GM23338 (cell line): Measurements from ENCODE around the gene PJA2. TPM values are rescaled to one million over a fixed set of nuclear protein-coding genes. Genes with fewer than 3 reads are reported as not detected.

Experiments used
- ATAC-seq: fragments of 200-7000 bp; cut with Tn5 transposase; 3 replicates; pipeline ENCODE4 v1.9.1; 2020
- DNase-seq: peaks from one replicate; pipeline ENCODE4 v3.0.0-alpha.2; 2015; ENCODE audit warnings: low spot score
- H2AFZ ChIP-seq: fragments of 200-600 bp; sonication (generic); 2 replicates; pipeline ENCODE4 v1.8.0; 2016; ENCODE audit warnings: antibody characterized with exemption, mild to moderate bottlenecking, moderate library complexity
- H3F3A ChIP-seq: fragments of 200-600 bp; sonication (generic); replicated peaks from 2 replicates; pipeline ENCODE4 v1.8.0; 2017; ENCODE audit warnings: antibody characterized with exemption, mixed run types, low read depth
- H3K27ac ChIP-seq: fragments of 200-600 bp; sonication (generic); 2 replicates; pipeline ENCODE4 v1.6.1; 2016; ENCODE audit warnings: low read depth
- H3K27me3 ChIP-seq: fragments of 200-600 bp; sonication (generic); 2 replicates; pipeline ENCODE4 v1.8.0; 2016; ENCODE audit warnings: mild to moderate bottlenecking, mixed run types, moderate library complexity; ENCODE audit not compliant: insufficient read depth
- H3K36me3 ChIP-seq: fragments of 200-600 bp; sonication (generic); 2 replicates; pipeline ENCODE4 v1.8.0; 2016; ENCODE audit warnings: mild to moderate bottlenecking; ENCODE audit not compliant: insufficient read depth
- H3K4me1 ChIP-seq: fragments of 200-600 bp; sonication (generic); 2 replicates; pipeline ENCODE4 v1.8.0; 2016; ENCODE audit warnings: mild to moderate bottlenecking, moderate library complexity; ENCODE audit not compliant: insufficient read depth
- H3K4me2 ChIP-seq: fragments of 200-600 bp; sonication (generic); 2 replicates; pipeline ENCODE4 v1.7.1; 2017; ENCODE audit warnings: mixed run types
- H3K4me3 ChIP-seq: fragments of 200-600 bp; sonication (generic); 2 replicates; pipeline ENCODE4 v1.6.1; 2016; ENCODE audit warnings: mixed run types
- H3K79me2 ChIP-seq: fragments of 200-600 bp; sonication (generic); replicated peaks from 2 replicates; pipeline ENCODE4 v1.8.0; 2017; ENCODE audit warnings: mild to moderate bottlenecking; ENCODE audit not compliant: insufficient read depth
- H3K9me2 ChIP-seq: fragments of 200-600 bp; sonication (generic); 2 replicates; pipeline ENCODE4 v1.8.0; 2017; ENCODE audit not compliant: insufficient read depth
- H4K20me1 ChIP-seq: fragments of 200-600 bp; sonication (generic); replicated peaks from 2 replicates; pipeline ENCODE4 v1.8.0; 2017; ENCODE audit warnings: mild to moderate bottlenecking; ENCODE audit not compliant: insufficient read depth
- H3K27ac Mint-ChIP-seq: 2 replicates; pipeline ENCODE4 v1.8.0; 2020; ENCODE audit warnings: inconsistent platforms, mild to moderate bottlenecking, moderate library complexity, mixed read lengths
- H3K27me3 Mint-ChIP-seq: 3 replicates; pipeline ENCODE4 v1.8.0; 2022; ENCODE audit warnings: low read depth, mild to moderate bottlenecking, moderate library complexity, mixed read lengths, inconsistent platforms; ENCODE audit not compliant: insufficient read depth, poor library complexity
- H3K36me3 Mint-ChIP-seq: 3 replicates; pipeline ENCODE4 v1.8.0; 2021; ENCODE audit warnings: low read depth, mild to moderate bottlenecking, inconsistent platforms, moderate library complexity, mixed read lengths
- H3K4me1 Mint-ChIP-seq: 3 replicates; pipeline ENCODE4 v1.8.0; 2020; ENCODE audit warnings: mild to moderate bottlenecking, inconsistent platforms, mixed read lengths
- H3K4me3 Mint-ChIP-seq: 3 replicates; pipeline ENCODE4 v1.8.0; 2021; ENCODE audit warnings: moderate library complexity, mild to moderate bottlenecking, inconsistent platforms, mixed read lengths
- H3K9me3 Mint-ChIP-seq: 3 replicates; pipeline ENCODE4 v1.8.0; 2020; ENCODE audit warnings: moderate library complexity, mild to moderate bottlenecking, inconsistent platforms, mixed read lengths
- CREB1 ChIP-seq: fragments of 250-450 bp; sonication (Bioruptor Pico); IDR thresholded peaks from 2 replicates; pipeline ENCODE4 v1.5.0; 2020; ENCODE audit warnings: low read depth, mild to moderate bottlenecking, moderate library complexity
- CTCF ChIP-seq, 2 experiments: fragments of 200-600 bp in 1 of 2; sonication (generic) in 1 of 2; conservative IDR thresholded peaks; 2 replicates each; pipeline versions ENCODE4 v1.5.1 to v1.6.1; 2016 to 2017; ENCODE audit warnings: antibody characterized with exemption in 2 of 2, low read depth in 2 of 2, mild to moderate bottlenecking in 2 of 2, moderate library complexity in 1 of 2
- ETS1 ChIP-seq: IDR thresholded peaks from 2 replicates; pipeline ENCODE4 v1.6.1; 2016; ENCODE audit warnings: antibody characterized with exemption
- EZH2 ChIP-seq: fragments of 200-600 bp; sonication (generic); IDR thresholded peaks from one replicate; pipeline ENCODE4 v1.8.0; 2017; ENCODE audit warnings: antibody characterized with exemption, mild to moderate bottlenecking, low read depth; ENCODE audit not compliant: unreplicated experiment
- EZH2phosphoT487 ChIP-seq: fragments of 200-600 bp; sonication (generic); IDR thresholded peaks from one replicate; pipeline ENCODE4 v1.8.1; 2018; ENCODE audit warnings: antibody characterized with exemption; ENCODE audit not compliant: unreplicated experiment
- JUNB ChIP-seq: IDR thresholded peaks from one replicate; pipeline ENCODE4 v1.6.1; 2016; ENCODE audit warnings: antibody characterized with exemption; ENCODE audit not compliant: unreplicated experiment
- NANOG ChIP-seq: IDR thresholded peaks from 2 replicates; pipeline ENCODE4 v1.6.1; 2016; ENCODE audit warnings: antibody characterized with exemption, borderline replicate concordance
- POLR2AphosphoS5 ChIP-seq: IDR thresholded peaks from 2 replicates; pipeline ENCODE4 v1.6.1; 2016; ENCODE audit warnings: antibody characterized with exemption, low read depth
- REST ChIP-seq: IDR thresholded peaks from one replicate; pipeline ENCODE4 v1.6.1; 2018; ENCODE audit warnings: antibody characterized with exemption; ENCODE audit not compliant: unreplicated experiment
- STAT1 ChIP-seq: IDR thresholded peaks from one replicate; pipeline ENCODE4 v1.6.1; 2016; ENCODE audit warnings: antibody characterized with exemption; ENCODE audit not compliant: unreplicated experiment
- ZNF114 ChIP-seq: fragments of 250-450 bp; sonication (Bioruptor Pico); IDR thresholded peaks from 2 replicates; pipeline ENCODE4 v1.5.0; 2020; ENCODE audit warnings: mild to moderate bottlenecking, moderate library complexity
- ZNF331 ChIP-seq: fragments of 250-450 bp; sonication (Bioruptor Pico); IDR thresholded peaks from 2 replicates; pipeline ENCODE4 v1.5.0; 2020; ENCODE audit warnings: low read depth, mild to moderate bottlenecking, moderate library complexity
- polyA plus RNA-seq: library from polyadenylated mRNA; unstranded; fragments of >200 nt; fragmentation: Nextera tagmentation; extraction: Ambion mirVana; gene quantifications from 2 replicates; pipeline ENCODE4 v1.2.1, GENCODE V29; 2016
- total RNA-seq: library from RNA; depleted of rRNA; stranded (reverse); fragments of >200 nt; shearing (Covaris generic); gene quantifications from 2 replicates; pipeline ENCODE4 v1.2.3, GENCODE V29; 2014

PJA2 gene
- total and polyA plus RNA-seq, 2 experiments from 2014 or later = 31.5 to 65.3 TPM

DNA sequence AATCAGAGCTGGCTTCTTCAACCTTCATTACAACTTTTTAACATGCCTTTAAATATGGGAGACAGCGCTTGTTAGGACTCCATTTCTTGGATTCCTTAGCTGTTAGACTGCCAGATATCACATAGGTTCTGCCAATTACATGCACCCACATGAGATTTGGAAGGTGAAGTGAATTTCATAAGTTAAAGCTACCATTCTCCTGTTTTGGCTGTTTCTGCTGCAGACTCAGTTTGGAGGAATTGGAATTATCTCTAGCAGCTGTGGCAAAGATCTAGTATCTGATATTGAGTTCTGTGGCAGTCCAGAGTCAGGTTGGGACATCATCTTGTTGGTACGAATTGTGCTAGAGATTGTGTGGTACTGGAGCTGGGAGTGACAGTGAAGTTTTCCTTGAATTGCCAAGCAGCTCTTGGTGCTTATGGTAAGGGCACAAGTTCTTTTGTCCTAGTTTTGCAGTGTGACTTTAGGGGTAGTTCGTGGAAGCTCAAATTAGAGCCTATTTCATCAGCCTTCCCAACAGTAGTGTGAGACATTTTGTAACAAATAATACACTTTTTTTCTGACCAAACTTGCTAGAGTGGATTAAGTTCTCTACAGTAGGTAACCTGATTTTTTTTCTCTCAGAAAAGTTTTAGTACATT is 9.1 kb upstream of the PJA2 start:
- no peak overlapping the region for H3K4me2 ChIP-seq
- no peak for ATAC-seq
- Mint-ChIP-seq H3K27ac (no peak overlapping the region), H3K9me3 (peaks cover 13% of the 10 kb centered on the region), H3K4me3 (no peak overlapping the region), H3K4me1 (no peaks in the 10 kb centered on the region), H3K27me3 (no peaks in the 10 kb centered on the region), H3K36me3 (peaks cover 10% of the 10 kb centered on the region; the same call in 2 of the 3 replicates)
- H4K20me1 ChIP-seq = no peaks in the 10 kb centered on the region
- no peaks in the 10 kb centered on the region for H3K27me3 ChIP-seq
- no peak overlapping the region for H3K4me3 ChIP-seq
- no peaks in the 10 kb centered on the region for H3K79me2 ChIP-seq
- no peaks in the 10 kb centered on the region for H3F3A ChIP-seq
- H3K27ac ChIP-seq = no peak overlapping the region
- no peaks in the 10 kb centered on the region for H3K4me1 ChIP-seq
- peak overlapping the region; percentile 90 for H2AFZ ChIP-seq
- TF ChIP-seq EZH2 (no peak), ZNF114 (CRISPR knock-in tag) (no peak), NANOG (no peak), CREB1 (CRISPR knock-in tag) (no peak), EZH2phosphoT487 (no peak), STAT1 (no peak), CTCF (conservative IDR thresholded peaks at IDR 0.05; ENCODE audit: low read depth in 2 of 2) (no peak), JUNB (no peak), REST (no peak), POLR2AphosphoS5 (no peak)
- DNase-seq = no peak
- H3K36me3 ChIP-seq = no peaks in the 10 kb centered on the region
- H3K9me2 ChIP-seq = no peaks in the 10 kb centered on the region

DNA sequence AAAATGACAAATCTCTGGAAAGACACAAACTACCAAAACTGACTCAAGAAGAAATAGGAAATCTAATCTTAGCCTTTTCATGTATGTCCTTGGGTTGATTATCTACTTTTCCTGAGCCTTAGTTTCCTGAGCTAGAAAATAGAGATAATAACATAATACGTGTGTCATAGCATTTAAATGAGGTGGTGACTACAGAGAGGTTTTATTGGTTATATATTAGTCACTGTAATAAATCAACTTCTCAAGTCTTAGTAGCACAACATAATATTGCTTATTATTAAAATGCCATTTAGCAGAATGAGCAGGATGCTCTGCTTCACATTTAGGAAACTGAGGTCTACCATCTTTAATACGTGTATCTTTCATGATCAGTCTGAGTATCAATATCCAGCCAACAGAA is 7.1 kb upstream of the PJA2 start:
- Mint-ChIP-seq H3K4me1 (peaks cover 9% of the 10 kb centered on the region), H3K4me3 (no peak overlapping the region), H3K9me3 (peaks cover 16% of the 10 kb centered on the region), H3K36me3 (peaks cover 12% of the 10 kb centered on the region; the same call in 2 of the 3 replicates), H3K27me3 (no peaks in the 10 kb centered on the region), H3K27ac (no peak overlapping the region)
- Histone ChIP-seq H4K20me1 (no peaks in the 10 kb centered on the region), H3K4me3 (no peak overlapping the region), H2AFZ (no peak overlapping the region), H3K36me3 (no peaks in the 10 kb centered on the region), H3F3A (no peaks in the 10 kb centered on the region), H3K9me2 (no peaks in the 10 kb centered on the region), H3K4me1 (0 out of 2 replicates have a peak, but pooled peaks cover under 1% of the 10 kb centered on the region), H3K4me2 (no peak overlapping the region), H3K79me2 (no peaks in the 10 kb centered on the region), H3K27ac (no peak overlapping the region), H3K27me3 (no peaks in the 10 kb centered on the region)
- DNase-seq = no peak
- no peak for ATAC-seq
- TF ChIP-seq REST (no peak), NANOG (no peak), CREB1 (CRISPR knock-in tag) (no peak), EZH2 (no peak), ZNF331 (CRISPR knock-in tag) (no peak), EZH2phosphoT487 (no peak), ETS1 (no peak)
